GM12875 (cell line): ENCODE results near the gene KRTAP4-12.
"Not testable (repeated sequence)": the region's sequence is repeated elsewhere in the genome, so short reads cannot be mapped to it uniquely, and the experiment has no call there.

ENCODE experiments used
- H3K4me3 ChIP-seq: one replicate; pipeline ENCODE4 v1.5.1; 2011; ENCODE audit warnings: low read depth, low read length, control low read depth
- TF ChIP-seq, protein P1 (sequence below): IDR thresholded peaks from 2 replicates; pipeline ENCODE4 v1.5.1; 2011; ENCODE audit warnings: low read depth, mild to moderate bottlenecking, control low read depth, inconsistent platforms, low read length, moderate library complexity, borderline replicate concordance; ENCODE audit not compliant: insufficient read depth

Gene KRTAP4-12

DNA sequence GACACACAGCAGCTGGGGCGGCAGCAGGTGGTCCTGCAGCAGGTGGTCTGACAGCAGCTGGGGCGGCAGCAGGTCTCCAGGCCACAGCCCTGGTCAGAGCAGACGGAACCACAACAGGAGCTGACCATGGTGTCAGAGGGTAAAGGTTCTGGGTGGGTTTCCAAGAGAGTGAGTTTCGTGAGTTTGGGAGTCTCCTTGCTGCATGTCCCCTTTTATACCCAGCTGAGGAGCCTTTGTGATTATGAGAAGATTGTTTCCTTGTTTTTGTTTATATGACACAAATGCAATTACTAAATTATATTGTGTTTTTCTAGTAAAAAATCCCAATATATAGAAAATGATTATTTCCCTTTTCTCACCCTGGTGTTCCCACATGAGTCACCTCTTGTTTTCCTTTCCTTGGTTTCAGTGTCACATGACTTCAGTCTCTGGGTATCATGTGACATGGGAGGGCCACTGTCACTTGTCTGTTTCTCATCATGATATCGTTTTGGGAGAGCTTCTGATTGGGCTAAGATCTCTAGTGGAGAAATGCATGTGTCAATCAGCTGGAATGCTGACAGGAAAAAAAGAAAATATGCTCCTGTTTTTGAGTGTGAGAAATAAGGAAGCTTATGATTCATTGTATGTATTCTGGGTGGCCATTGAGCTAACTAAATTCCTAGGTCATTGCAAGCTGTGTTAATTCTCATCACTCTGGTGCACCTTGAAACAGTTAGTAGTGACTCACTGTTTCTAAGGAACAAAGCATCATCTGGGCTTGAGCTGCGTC, 16.6 kb upstream of the KRTAP4-12 start, which contains the start of gene KRTAP4-6:
TSS of gene KRTAP4-6 (minus strand) at position 185 of the 772 bp plus-strand sequence. CDS start at position 128, 57 bp downstream.
- TF ChIP-seq, protein P1, sequence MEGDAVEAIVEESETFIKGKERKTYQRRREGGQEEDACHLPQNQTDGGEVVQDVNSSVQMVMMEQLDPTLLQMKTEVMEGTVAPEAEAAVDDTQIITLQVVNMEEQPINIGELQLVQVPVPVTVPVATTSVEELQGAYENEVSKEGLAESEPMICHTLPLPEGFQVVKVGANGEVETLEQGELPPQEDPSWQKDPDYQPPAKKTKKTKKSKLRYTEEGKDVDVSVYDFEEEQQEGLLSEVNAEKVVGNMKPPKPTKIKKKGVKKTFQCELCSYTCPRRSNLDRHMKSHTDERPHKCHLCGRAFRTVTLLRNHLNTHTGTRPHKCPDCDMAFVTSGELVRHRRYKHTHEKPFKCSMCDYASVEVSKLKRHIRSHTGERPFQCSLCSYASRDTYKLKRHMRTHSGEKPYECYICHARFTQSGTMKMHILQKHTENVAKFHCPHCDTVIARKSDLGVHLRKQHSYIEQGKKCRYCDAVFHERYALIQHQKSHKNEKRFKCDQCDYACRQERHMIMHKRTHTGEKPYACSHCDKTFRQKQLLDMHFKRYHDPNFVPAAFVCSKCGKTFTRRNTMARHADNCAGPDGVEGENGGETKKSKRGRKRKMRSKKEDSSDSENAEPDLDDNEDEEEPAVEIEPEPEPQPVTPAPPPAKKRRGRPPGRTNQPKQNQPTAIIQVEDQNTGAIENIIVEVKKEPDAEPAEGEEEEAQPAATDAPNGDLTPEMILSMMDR = no peak

DNA sequence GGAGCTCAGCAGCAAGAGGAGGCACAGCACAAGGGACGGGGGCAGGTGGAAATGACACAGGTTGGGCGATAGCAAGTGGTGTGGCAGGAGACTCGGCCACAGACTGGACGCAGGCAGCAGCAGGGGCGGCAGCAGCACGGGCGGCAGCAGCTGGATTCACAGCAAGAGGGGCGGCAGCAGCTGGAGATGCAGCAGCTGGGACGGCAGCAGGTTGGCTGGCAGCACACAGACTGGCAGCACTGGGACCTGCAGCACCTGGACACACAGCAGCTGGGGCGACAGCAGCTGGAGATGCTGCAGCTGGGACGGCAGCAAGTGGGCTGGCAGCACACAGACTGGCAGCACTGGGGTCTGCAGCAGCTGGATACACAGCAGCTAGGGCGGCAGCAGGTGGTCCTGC, 15.9 kb upstream of the KRTAP4-12 start:
- H3K4me3 ChIP-seq = not testable (repeated sequence)

More for the DNA sequence above, 16.6 kb upstream of the KRTAP4-12 start, which contains the start of gene KRTAP4-6:
- no peak within 1 kb of the TSS for H3K4me3 ChIP-seq

GRCh38 chr17:41133880-41134735, 10.1 kb upstream of the KRTAP4-12 start:
- H3K4me3 ChIP-seq = no peak overlapping the region
- TF ChIP-seq, protein P1 = no peak

DNA sequence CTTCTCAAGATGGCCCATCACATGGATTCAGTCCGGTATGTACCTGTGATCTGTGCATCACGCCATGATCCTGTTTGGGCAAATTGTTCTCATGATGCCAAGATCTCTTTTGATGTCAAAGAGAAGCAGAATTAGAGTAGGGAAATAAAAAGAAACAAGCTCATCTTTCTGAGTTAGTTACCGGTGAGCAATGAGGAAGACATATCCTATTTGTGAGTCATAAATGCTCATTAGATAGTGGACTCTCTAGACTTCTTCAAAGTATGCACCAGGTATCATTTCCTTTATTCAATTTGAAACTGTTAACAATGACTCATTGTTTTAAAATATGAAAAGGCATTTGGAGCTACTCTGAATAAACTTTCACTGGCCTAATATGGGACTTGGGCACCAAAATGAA, 8.0 kb upstream of the KRTAP4-12 start:
- TF ChIP-seq, protein P1 = no peak
- H3K4me3 ChIP-seq = no peak overlapping the region

DNA sequence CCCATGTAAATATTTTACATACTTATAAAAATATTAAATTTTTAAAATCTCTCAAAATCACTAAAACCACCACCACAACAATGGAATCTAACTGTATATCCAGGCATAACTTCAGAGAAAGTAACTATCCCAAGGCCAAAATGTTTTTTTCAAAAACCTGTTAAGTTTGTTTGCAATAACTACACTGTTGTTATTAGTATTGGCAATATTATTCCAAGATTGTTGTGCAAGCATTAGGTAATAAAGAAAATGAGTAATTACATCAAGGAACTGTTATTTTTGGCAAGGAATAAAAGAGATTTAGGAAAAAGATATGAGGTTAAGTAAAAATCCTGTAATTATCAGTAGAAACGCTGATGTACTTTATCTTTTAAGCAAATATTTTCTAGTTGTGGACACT, 3.4 kb upstream of the KRTAP4-12 start:
- TF ChIP-seq, protein P1 = no peak
- H3K4me3 ChIP-seq = no peak overlapping the region

- TF ChIP-seq, protein P1 = no peak
- no peak overlapping the region for H3K4me3 ChIP-seq
Measured at GRCh38 chr17:41126412-41126811, 2.4 kb upstream of the KRTAP4-12 start.

DNA sequence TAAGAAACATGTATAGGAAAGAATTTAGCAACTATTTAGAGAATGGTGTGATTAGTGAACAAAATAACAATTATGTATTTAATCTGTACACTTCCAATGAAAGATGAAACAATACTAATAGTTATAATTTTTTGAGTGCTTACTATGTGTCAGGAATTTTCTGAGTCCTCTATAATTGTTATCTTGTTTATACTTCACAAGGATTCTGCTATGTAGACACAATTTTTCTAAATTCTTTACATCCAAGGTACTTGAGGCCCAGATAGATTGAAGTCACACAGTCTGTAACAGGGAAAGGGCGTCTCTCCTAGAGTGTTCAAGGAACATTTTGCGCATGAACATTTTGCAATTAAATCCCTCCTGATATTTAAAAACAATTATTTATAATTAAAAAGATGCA, 1.1 kb upstream of the KRTAP4-12 start:
- TF ChIP-seq, protein P1 = no peak

DNA sequence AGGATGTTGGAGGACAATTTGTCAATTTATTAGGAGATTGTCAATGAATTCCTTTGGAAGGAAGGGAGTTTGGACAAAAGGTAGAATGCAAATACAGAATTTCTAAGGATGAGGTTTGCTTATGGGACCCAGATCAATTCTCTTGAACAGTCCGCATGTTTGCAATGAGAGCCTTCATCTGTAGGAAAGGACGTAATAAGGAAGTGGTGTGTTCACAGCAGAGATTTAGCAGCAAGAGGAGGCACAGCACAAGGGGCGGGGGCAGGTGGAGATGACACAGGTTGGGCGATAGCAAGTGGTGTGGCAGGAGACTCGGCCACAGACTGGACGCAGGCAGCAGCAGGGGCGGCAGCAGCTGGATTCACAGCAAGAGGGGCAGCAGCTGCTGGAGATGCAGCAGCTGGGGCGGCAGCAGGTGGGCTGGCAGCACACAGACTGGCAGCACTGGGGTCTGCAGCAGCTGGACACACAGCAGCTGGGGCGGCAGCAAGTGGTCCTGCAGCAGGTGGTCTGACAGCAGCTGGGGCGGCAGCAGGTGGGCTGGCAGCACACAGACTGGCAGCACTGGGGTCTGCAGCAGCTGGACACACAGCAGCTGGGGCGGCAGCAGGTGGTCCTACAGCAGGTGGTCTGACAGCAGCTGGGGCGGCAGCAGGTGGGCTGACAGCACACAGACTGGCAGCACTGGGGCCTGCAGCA, 541 bp downstream of the KRTAP4-12 start:
- H3K4me3 ChIP-seq = not testable (repeated sequence)

More for the DNA sequence above, 1.1 kb upstream of the KRTAP4-12 start:
- H3K4me3 ChIP-seq = no peak overlapping the region
